ENCODE data around the gene ZNRF2. TPM values are rescaled to one million over a fixed set of nuclear protein-coding genes. Genes with fewer than 3 reads are reported as not detected.

Gene ZNRF2
- total and polyA plus RNA-seq, 2 of the 4 experiments (the other 2 are of a cell fraction) = 0.31 to 0.54 TPM

DNA sequence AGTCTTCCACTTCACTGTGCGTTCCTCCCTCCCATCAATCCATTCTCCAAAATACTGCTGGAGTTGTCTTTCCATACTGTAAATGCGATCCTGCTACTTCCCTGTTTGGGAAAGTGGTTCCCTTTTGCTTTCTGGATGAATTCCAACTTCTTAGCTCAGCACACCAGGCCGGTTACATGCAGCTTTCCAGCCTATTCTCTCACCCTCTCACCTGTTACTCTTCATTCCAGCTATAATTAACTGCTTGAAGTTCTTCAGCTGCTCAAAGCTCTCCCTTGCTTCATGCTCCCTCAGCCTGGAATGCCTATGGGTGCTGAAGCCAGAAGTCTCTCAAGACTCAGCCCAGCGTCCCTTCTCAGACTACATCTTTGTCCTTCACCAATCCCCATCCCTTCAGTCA is 6.0 kb upstream of the ZNRF2 start:
- no TSS peak for BruUV-seq (replicated peaks)
- H3K56ac ChIP-seq (ENCODE audit: extremely low read depth, insufficient read depth, low read length) = no peak overlapping the region
- H2AK9ac ChIP-seq (replicated peaks; ENCODE audit: low read depth, low read length, poor library complexity) = no peak overlapping the region
- no peak overlapping the region for H3K18ac ChIP-seq (ENCODE audit: low read depth, low read length)
- no peak overlapping the region for H2BK5ac ChIP-seq (ENCODE audit: low read depth, low read length, poor library complexity, severe bottlenecking)
- H3K9me3 ChIP-seq (ENCODE audit: control insufficient read depth, insufficient read depth, low read length) = no peaks in the 10 kb centered on the region
- no peak overlapping the region for H3K4ac ChIP-seq (ENCODE audit: low read depth, low read length)
- no peak overlapping the region for H3K14ac ChIP-seq (replicated peaks; ENCODE audit: low read depth, low read length)
- no peak overlapping the region for H2AFZ ChIP-seq (replicated peaks; ENCODE audit: low read length, poor library complexity)
- CTCF ChIA-PET = interaction anchor here (0.6 to 1.7 kb wide), 2 partner anchors 40 to 133 kb away, joined by 3 to 7 read pairs; no protein-coding TSS in a partner anchor
- no peak overlapping the region for H2BK120ac ChIP-seq (ENCODE audit: low read depth, low read length)
- no peaks in the 10 kb centered on the region for H4K20me1 ChIP-seq (ENCODE audit: insufficient read depth, low read length)
- H3K4me3 ChIP-seq (ENCODE audit: insufficient read depth, low read depth, low read length) = no peak overlapping the region
- in situ Hi-C loops (cut with MboI; ENCODE audit: low sequenced_read_pairs) = loop anchor here (5.0 to 10.0 kb wide), 3 partner anchors 114 to 284 kb away; no protein-coding TSS in a partner anchor
- dilution Hi-C loops (cut with HindIII; ENCODE audit: low sequenced_read_pairs, unreplicated experiment) = no loop called here
- H4K8ac ChIP-seq (ENCODE audit: low read depth in 2 of 2, low read length in 2 of 2) = no peak overlapping the region
- ATAC-seq (ENCODE audit: low read depth) = no peak
- H2BK15ac ChIP-seq (ENCODE audit: low read depth, low read length) = no peak overlapping the region
- H3K4me2 ChIP-seq (ENCODE audit: low read depth, low read length) = no peak overlapping the region
- no peaks in the 10 kb centered on the region for H3K4me1 ChIP-seq (ENCODE audit: control insufficient read depth, insufficient read depth, low read length)
- H3K23ac ChIP-seq (ENCODE audit: low read depth, low read length) = no peak overlapping the region
- no peaks in the 10 kb centered on the region for H3K9me1 ChIP-seq (ENCODE audit: insufficient read depth, low read length)
- no peak overlapping the region for H3K9ac ChIP-seq (ENCODE audit: low read depth, low read length)
- no peak overlapping the region for H4K5ac ChIP-seq (ENCODE audit: low read depth, low read length)
- H3K27me3 ChIP-seq (ENCODE audit: control insufficient read depth, insufficient read depth, low read length) = peaks cover 14% of the 10 kb centered on the region
- no CpG with 5 or more reads among the region's 4 CpGs for WGBS, 2 experiments (ENCODE audit: extremely low coverage in 2 of 2, insufficient read length in 1 of 2)
- no peak overlapping the region for H3K27ac ChIP-seq (ENCODE audit: insufficient read depth, low read length)
- H3K36me3 ChIP-seq (ENCODE audit: control insufficient read depth, insufficient read depth, low read length) = no peaks in the 10 kb centered on the region
- no peak for TF ChIP-seq RFX5 (IDR thresholded peaks at IDR 0.05; ENCODE audit: low read depth, low read length)
- TF ChIP-seq CEBPB (IDR thresholded peaks at IDR 0.05; ENCODE audit: low read depth, low read length) = no peak
- TF ChIP-seq MXI1 (IDR thresholded peaks at IDR 0.05; ENCODE audit: borderline replicate concordance, low read depth, low read length) = no peak
- TF ChIP-seq, protein P1, sequence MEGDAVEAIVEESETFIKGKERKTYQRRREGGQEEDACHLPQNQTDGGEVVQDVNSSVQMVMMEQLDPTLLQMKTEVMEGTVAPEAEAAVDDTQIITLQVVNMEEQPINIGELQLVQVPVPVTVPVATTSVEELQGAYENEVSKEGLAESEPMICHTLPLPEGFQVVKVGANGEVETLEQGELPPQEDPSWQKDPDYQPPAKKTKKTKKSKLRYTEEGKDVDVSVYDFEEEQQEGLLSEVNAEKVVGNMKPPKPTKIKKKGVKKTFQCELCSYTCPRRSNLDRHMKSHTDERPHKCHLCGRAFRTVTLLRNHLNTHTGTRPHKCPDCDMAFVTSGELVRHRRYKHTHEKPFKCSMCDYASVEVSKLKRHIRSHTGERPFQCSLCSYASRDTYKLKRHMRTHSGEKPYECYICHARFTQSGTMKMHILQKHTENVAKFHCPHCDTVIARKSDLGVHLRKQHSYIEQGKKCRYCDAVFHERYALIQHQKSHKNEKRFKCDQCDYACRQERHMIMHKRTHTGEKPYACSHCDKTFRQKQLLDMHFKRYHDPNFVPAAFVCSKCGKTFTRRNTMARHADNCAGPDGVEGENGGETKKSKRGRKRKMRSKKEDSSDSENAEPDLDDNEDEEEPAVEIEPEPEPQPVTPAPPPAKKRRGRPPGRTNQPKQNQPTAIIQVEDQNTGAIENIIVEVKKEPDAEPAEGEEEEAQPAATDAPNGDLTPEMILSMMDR (conservative IDR thresholded peaks at IDR 0.05; ENCODE audit: low read depth, low read length) = no peak
- no peak for TF ChIP-seq CHD1 (IDR thresholded peaks at IDR 0.05; ENCODE audit: low read depth, low read length)
- TF ChIP-seq RCOR1 (IDR thresholded peaks at IDR 0.05; ENCODE audit: insufficient replicate concordance, low read length) = no peak
- TF ChIP-seq NFE2L2 (IDR thresholded peaks at IDR 0.05; ENCODE audit: low read depth, low read length) = no peak
- intact Hi-C loops (cut with micrococcal nuclease) = loop anchor here (10.0 kb wide), 1 partner anchor 226 kb away; the partner anchor contains the start of gene GGCT
- no peak for DNase-seq
- POLR2A ChIA-PET (ENCODE audit: unreplicated experiment) = no interaction called here
- no peak overlapping the region for H4K91ac ChIP-seq (ENCODE audit: insufficient read depth, low read depth, low read length)
- H3K79me1 ChIP-seq (ENCODE audit: low read depth in 1 of 2, low read length in 2 of 2) = no peaks in the 10 kb centered on the region
- H2BK20ac ChIP-seq (ENCODE audit: low read depth, low read length) = no peak overlapping the region
- no peak overlapping the region for H2AK5ac ChIP-seq (ENCODE audit: low read depth, low read length)

Data from IMR-90 (cell line).